Urinary bladder (tissue), 4 donors: ENCODE data around the gene PRSS22. TPM values are rescaled to one million over a fixed set of nuclear protein-coding genes. Genes with fewer than 3 reads are reported as not detected.

ENCODE experiments used
- DNase-seq: peaks from one replicate; pipeline ENCODE4 v3.0.0-alpha.2; 2015; ENCODE audit errors: extremely low spot score
- H3K27ac ChIP-seq: one replicate; pipeline ENCODE4 v1.5.1; 2013; ENCODE audit warnings: low read depth, mild to moderate bottlenecking, moderate library complexity
- H3K36me3 ChIP-seq: one replicate; pipeline ENCODE4 v1.6.1; 2013; ENCODE audit warnings: mild to moderate bottlenecking, moderate library complexity; ENCODE audit not compliant: insufficient read depth
- H3K4me1 ChIP-seq: one replicate; pipeline ENCODE4 v1.6.1; 2013; ENCODE audit warnings: mild to moderate bottlenecking, moderate library complexity; ENCODE audit not compliant: insufficient read depth
- H3K4me3 ChIP-seq: one replicate; pipeline ENCODE4 v1.5.1; 2013; ENCODE audit warnings: low read depth, low read length
- WGBS: extraction: QIAGEN DNeasy Blood & Tissue Kit; methylation state at CpG from one replicate; pipeline ENCODE4 v1.1.7; 2013; 5-methylcytosine and 5-hydroxymethylcytosine counted together
- polyA plus RNA-seq: library from polyadenylated mRNA; stranded (reverse); fragments of 200-250 nt; gene quantifications from one replicate; pipeline ENCODE4 v1.2.3, GENCODE V29; 2013
- total RNA-seq: library from RNA; depleted of rRNA; stranded (reverse); fragments of >200 nt; gene quantifications from one replicate; pipeline ENCODE4 v1.2.3, GENCODE V29; 2014
- donor health status: healthy with polysubstance abuse.
- donor health status: healthy.

PRSS22 gene
- total and polyA plus RNA-seq, 2 donors: 3.0 to 5.6 TPM

DNA sequence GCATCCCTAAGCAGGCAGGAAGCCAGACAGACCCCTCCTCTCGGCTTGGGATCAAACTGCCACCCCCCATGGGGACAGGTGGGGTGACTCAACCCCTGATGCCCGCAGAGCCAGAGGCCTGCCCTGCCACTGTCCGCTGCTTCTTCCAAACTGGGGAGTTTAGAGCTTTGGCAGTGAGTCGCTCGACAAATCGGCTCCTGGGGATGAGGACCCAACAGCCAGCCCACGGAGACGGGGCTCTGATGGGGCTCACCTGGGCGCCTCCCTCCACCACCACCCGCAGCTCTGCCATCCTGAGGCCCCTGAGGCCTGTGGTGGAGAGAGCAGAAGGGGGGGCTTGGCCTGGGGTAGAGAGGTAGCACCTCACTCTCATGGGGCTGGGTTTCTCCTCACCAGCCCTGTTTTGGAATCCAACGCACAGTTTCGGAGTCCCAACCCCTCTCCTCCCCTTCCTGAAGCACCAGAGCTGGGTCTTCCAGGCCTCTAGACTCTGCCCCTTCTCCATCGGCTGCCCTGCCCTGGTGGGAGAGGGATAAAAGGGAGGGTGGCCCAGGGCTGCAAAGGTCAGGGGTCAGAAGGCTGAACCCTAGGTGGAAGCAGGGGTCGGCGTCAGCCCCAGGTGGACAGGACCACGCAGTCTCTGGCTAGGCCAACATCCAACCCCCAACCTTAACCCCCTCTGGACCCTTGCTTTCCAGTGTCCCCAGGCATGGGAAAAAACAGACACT, 5.8 kb downstream of the PRSS22 start:
- 89% methylated on average over 16 of the region's 16 CpGs for WGBS
- no peaks in the 10 kb centered on the region for H3K4me1 ChIP-seq
- DNase-seq: no peak
- H3K27ac ChIP-seq: no peak overlapping the region
- no peak overlapping the region for H3K4me3 ChIP-seq
- H3K36me3 ChIP-seq: no peaks in the 10 kb centered on the region

DNA sequence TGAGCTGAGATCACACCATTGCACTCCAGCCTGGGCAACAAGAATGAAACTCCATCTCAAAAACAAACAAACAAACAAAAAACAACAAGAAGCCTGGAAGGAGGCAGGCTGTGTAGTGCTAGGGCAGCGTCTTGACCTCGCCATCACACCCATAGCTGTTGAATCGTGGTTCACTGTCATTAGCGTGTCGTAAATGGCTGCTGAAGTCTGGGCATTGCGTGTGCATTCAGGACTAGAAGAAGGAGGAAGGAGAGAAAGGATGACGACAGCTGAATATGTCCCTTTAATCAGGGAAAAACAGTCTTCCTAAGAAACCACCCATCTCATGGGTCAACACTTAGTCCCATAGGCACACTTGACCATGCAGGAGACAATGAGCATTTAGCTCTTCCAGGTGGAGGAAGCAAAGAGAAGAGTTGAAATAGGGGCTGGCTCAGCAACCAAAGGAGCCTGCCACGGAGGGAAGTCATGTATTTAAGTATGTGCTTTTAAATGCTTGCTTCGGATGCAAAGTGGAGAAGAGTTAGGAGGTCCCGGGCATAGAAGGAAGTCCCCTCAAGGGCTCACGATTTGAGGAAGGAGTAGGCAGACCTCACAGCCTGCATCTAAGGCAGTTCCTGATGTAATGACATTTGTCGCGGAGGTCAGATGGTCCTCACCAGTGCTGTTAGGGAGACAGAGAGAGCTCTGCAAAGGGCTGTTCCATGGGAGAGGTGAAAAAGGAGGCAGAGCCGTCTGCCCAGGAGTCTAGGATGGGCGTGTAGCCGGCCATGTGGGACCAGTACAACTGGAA, 8.8 kb downstream of the PRSS22 start:
- Histone ChIP-seq H3K4me3 (no peak overlapping the region), H3K27ac (no peak overlapping the region), H3K4me1 (no peaks in the 10 kb centered on the region), H3K36me3 (no peaks in the 10 kb centered on the region)
- DNase-seq: no peak
- WGBS: 72% methylated on average over 16 of the region's 16 CpGs

DNA sequence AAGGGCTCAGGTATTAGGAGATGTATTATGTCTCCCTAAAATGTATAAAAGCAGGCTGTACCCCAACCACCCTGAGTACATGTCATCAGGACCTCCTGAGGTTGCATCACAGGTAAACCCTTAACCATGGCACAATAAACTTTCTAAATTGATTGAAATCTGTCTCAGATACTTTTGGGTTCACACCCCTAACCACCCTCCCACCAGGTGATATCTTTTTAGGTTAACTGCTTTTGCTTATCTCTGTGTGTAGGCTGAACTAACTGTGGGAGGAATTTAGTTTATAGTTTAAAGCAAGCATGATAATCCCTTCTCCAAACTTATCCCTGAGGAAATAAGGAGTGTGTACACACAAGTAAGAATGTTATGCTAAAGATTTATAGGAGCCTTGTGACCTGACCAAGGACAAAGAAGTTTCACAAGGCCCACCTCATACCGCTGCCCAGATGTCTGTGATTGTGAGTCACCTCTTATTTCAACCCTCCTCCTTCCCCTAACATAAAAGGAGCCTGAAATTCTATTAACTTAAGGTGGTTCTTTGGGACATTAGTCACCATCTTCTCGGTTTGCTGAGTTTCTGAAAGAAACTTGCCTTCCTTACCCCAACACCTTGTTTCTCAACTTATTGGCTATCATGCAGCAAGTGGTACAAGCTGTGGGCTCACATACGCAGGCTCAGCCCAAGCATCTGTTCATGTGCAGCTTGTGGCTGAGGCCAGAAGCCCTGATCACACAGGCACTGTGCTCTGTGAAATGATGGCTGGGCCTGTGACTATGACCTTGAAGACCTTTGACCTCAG, 11.3 kb downstream of the PRSS22 start:
- no peak for DNase-seq
- no peaks in the 10 kb centered on the region for H3K36me3 ChIP-seq
- H3K4me3 ChIP-seq: no peak overlapping the region
- WGBS: 41% methylated on average over 3 of the region's 3 CpGs
- H3K4me1 ChIP-seq: no peaks in the 10 kb centered on the region
- H3K27ac ChIP-seq: no peak overlapping the region

DNA sequence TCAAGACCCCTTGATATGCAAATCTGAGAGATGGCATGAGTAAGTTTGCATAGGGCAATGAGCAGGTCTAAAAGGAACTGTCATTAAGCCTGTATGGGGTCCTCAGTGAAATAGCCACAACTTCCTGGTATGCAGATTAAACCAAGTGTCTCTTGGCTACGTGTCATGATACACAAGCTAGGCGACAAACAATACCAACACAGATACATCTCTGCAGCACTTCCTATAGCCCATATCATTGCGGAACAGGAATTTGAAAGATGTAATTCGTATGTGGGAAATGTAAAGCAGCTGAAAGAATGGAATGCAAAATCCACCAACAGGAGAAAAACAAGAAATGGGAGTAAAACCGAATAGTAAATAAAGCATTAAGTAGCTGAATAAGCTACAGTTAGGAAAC, 12.9 kb downstream of the PRSS22 start:
- DNase-seq: no peak
- Histone ChIP-seq H3K4me3 (no peak overlapping the region), H3K27ac (no peak overlapping the region), H3K4me1 (no peaks in the 10 kb centered on the region), H3K36me3 (no peaks in the 10 kb centered on the region)
- WGBS: 58% methylated on average over 5 of the region's 5 CpGs

DNA sequence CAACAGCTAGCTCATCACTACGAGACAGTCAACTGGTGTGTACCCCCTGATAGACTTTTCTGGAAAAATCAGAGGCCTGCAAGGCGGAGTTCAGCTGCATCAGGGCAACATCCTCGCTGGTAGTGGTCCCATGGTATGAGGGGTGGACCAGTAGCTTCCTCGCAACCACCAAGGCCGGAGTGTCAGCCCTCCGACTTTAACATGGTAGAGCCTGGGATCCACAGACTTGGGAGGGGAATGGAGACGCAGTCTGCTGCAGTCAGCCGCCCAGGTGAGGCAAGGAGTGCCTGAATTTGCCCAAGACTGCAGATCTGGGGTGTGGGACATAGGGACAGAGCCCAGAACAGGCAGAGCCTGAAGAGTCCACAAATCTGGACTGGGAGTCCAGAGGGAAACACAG, 14.4 kb downstream of the PRSS22 start:
- Histone ChIP-seq H3K27ac (no peak overlapping the region), H3K36me3 (no peaks in the 10 kb centered on the region), H3K4me1 (no peaks in the 10 kb centered on the region), H3K4me3 (no peak overlapping the region)
- DNase-seq: no peak
- 82% methylated on average over 8 of the region's 8 CpGs for WGBS

DNA sequence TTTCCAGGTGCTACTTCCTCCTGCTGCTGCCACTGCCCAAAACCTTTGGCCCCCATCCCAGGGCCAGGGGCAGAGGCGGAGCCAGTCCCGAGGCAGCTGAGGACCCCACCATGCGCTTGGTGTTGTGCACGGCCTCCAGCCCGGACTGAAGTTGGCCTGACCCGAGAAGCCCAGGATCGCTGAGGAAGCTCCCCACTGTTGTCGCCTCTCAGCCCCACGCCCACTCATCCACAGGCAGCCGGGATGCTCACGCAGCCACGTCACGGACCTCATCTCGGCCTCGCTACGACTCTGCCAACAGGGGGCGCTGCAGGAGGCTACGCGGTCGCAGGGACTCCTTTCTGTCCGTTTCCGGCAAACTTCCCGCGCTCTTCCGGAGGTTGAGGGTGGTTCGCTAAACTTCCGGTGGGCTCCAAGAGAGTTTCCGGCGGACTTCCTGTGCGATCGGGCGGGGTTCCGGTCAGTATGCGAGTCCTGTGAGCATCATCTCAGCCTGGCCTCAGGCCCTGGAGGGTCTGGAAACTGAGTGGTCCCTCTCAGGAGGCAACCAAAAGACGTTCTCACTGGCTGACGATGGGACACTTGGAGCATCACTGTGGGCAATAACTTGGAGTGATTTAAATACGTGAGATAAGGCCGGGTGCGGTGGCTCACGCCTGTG, 15.5 kb downstream of the PRSS22 start:
- H3K4me3 ChIP-seq: no peak overlapping the region
- 44% methylated on average over 40 of the region's 40 CpGs for WGBS
- H3K27ac ChIP-seq: no peak overlapping the region

DNA sequence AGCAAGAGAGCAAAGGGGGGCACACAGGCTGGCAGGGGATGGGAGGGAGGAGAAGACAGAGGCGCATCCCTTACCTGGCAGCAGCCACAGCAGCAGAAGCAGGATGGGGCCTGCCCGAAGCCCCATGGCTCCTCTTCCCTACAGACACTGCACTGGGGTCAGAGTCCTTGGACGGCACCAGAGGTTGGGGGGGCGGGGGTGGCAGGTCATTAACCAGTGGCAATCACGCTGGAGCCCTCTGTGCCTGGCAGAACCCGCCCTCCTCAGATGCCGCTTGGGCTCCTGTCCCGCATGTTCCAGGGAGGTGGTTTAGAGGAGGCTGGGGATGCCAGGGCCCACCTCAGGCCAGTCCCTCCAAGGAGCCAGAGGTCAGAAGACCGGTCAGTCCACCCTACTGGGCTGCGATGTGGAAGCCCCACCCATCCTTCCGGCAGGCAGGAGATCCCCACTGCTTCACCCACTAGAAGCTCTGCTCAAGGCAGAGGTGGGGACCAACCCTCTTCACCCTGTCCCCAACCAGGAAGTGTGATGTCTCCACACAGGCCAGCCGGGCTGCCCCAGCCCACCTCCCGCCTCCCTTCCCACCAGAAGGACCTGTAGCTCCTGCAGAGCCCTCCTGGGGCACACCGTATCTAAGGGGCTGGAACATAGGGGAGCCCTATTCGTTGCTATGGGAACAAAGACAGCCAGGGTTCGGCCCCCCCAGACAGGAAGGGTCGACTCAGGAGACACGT, 16.2 kb downstream of the PRSS22 start:
- DNase-seq: no peak
- H3K27ac ChIP-seq: no peak overlapping the region
- H3K4me1 ChIP-seq: no peaks in the 10 kb centered on the region
- WGBS: 81% methylated on average over 18 of the region's 18 CpGs
- no peak overlapping the region for H3K4me3 ChIP-seq
- H3K36me3 ChIP-seq: no peaks in the 10 kb centered on the region

More for the DNA sequence above, 15.5 kb downstream of the PRSS22 start:
- no peaks in the 10 kb centered on the region for H3K4me1 ChIP-seq
- H3K36me3 ChIP-seq: no peaks in the 10 kb centered on the region
- DNase-seq: no peak

DNA sequence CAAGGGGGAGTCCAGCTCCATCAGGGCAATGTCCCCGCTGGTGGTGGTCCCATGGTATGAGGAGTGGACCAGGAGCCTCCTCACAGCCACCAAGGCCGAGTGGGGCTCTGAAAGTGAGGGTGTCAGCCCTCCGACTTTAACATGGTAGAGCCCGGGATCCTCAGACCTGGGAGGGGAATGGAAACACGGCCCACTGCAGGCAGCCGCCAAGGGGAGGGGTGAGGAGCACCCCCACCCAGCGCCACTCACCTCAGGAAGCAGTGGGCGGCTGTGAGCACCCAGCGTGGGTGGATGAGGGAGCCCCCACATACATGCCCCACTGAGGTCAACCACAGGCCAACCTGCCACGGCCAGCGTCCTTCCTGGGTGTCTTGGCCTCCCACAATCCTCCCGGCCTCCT, 17.1 kb downstream of the PRSS22 start:
- H3K27ac ChIP-seq: no peak overlapping the region
- WGBS: 82% methylated on average over 12 of the region's 12 CpGs
- H3K4me3 ChIP-seq: no peak overlapping the region
- H3K36me3 ChIP-seq: no peaks in the 10 kb centered on the region
- DNase-seq: no peak
- no peaks in the 10 kb centered on the region for H3K4me1 ChIP-seq

DNA sequence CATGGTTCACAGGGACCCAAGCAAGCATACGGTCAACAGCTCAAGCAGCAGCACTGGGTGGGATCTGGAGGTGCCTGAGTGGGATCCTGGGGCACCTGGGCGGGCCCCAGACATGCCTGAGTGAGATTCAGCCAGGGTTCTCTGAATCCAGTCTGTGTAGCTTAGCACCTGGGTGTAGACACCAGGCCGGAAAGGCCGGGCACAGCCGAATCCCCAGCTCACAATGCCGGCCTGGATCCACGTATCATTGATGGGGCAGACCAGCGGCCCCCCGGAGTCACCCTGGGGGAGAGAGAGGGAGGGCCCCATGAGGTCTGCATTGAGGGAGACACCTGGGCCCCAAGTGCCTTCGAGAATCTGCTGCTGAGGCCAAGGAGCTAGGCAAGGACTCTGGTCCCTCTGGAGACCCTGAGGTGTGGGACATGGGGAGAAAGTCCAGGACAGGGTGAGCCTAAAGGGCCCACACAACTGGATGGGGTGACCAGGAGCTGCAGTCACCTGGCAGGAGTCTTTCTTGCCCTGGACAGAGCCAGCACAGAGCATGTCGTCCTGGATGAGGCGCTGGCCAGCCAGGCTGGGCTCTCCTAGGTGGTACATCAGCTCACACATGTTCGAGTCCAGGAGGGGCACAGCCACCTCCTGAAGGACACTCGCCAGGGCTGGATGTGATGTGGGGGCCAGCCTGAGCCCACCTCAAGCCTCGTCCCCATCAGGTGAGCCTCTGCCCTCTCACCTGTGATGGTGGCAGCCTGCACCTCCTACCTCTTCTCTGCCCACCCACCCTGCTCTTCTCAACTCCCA, 18.1 kb downstream of the PRSS22 start:
- DNase-seq: no peak
- WGBS: 78% methylated on average over 15 of the region's 15 CpGs
- no peaks in the 10 kb centered on the region for H3K4me1 ChIP-seq
- H3K4me3 ChIP-seq: no peak overlapping the region
- H3K27ac ChIP-seq: no peak overlapping the region
- no peaks in the 10 kb centered on the region for H3K36me3 ChIP-seq

DNA sequence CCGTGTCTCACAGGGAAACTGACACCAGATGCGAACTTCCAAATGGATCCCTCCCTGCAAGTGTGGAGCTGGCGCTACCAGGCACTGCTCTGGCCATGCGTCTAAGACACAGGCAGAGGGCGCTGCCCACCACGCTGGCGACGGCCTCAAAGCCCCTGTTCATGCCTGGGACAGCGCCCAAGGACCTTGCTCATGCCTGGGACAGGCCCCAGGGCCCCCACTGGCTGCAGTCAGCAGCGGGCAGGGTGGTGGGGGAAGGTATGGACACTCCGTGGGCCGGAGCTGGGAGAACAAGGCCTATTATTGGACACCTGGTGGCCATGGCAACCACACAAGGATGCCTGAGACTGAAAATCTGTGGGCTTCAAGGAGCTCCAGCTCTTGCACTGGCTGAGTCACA, 19.0 kb downstream of the PRSS22 start:
- no peak overlapping the region for H3K27ac ChIP-seq
- H3K36me3 ChIP-seq: no peaks in the 10 kb centered on the region
- H3K4me3 ChIP-seq: no peak overlapping the region
- H3K4me1 ChIP-seq: no peaks in the 10 kb centered on the region
- 4% methylated on average over 12 of the region's 12 CpGs for WGBS
- DNase-seq: no peak

DNA sequence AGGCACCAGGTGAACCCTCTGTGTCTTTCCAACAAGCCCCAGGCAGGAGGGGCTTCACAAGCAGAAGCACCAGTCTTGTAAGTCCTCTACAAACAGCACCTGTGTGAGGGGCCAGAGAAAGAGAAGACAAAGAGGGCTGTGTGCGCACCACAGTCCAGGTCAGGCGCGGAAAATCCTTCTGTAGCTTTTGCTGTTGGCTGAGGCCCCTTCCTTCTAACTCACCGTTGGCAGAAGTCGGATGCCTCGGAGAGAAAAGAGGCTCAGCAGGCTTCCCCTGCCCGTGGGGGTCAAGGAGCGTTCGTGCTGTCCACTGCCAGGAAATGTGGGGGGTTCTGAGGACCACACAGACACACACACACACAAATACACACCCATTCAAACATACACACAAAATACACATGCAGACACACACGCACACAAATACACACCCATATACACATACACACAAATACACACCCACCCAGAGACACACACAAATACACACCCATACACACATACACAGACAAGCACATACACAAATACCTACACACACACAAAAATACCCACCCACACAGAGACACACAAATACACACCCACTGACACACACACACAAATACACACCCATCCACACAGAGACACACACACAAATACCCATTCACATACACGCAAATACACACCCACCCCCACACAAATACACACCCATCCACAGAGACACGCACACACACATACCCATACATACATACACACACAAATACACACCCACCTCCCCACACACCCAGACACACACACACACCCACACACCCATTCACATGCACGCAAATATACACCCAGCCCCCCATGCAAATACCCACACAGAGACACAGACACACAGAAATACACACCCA, 21.1 kb downstream of the PRSS22 start:
- H3K4me1 ChIP-seq: no peaks in the 10 kb centered on the region
- H3K36me3 ChIP-seq: no peaks in the 10 kb centered on the region
- H3K4me3 ChIP-seq: no peak overlapping the region
- H3K27ac ChIP-seq: no peak overlapping the region
- 63% methylated on average over 13 of the region's 13 CpGs for WGBS
- no peak for DNase-seq
